Transverse colon (tissue), 4 donors: ENCODE results near the gene CCDC142.

Experiments used
- POLR2A ChIP-seq: fragments of 450-650 bp; IDR thresholded peaks from one replicate; pipeline ENCODE4 v1.6.1; 2016; ENCODE audit warnings: antibody characterized with exemption, mild to moderate bottlenecking, moderate library complexity
- POLR2AphosphoS5 ChIP-seq, 3 donors: sonication (generic); formaldehyde crosslinking; IDR thresholded peaks; one replicate each; pipeline ENCODE4 v1.6.1; 2016; ENCODE audit warnings: antibody characterized with exemption in 3 of 3
- TF ChIP-seq, protein P1 (sequence below), 5 experiments: fragments of 200-600 bp in 3 of 5; fragments of 450-650 bp in 2 of 5; sonication (generic) in 3 of 5; IDR thresholded peaks; 1 replicate in 2 of 5; 2 replicates in 3 of 5; pipeline ENCODE4 v1.5.1; 2016 to 2017; ENCODE audit warnings: antibody characterized with exemption in 5 of 5, inconsistent platforms in 3 of 5, mild to moderate bottlenecking in 2 of 5, moderate library complexity in 1 of 5

GRCh38 chr2:74428675-74429074 is 54.1 kb downstream of the CCDC142 start:
- no peak for TF ChIP-seq POLR2AphosphoS5 (IDR thresholded peaks at IDR 0.05)
- TF ChIP-seq, protein P1, sequence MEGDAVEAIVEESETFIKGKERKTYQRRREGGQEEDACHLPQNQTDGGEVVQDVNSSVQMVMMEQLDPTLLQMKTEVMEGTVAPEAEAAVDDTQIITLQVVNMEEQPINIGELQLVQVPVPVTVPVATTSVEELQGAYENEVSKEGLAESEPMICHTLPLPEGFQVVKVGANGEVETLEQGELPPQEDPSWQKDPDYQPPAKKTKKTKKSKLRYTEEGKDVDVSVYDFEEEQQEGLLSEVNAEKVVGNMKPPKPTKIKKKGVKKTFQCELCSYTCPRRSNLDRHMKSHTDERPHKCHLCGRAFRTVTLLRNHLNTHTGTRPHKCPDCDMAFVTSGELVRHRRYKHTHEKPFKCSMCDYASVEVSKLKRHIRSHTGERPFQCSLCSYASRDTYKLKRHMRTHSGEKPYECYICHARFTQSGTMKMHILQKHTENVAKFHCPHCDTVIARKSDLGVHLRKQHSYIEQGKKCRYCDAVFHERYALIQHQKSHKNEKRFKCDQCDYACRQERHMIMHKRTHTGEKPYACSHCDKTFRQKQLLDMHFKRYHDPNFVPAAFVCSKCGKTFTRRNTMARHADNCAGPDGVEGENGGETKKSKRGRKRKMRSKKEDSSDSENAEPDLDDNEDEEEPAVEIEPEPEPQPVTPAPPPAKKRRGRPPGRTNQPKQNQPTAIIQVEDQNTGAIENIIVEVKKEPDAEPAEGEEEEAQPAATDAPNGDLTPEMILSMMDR (IDR thresholded peaks at IDR 0.05), result no peak
- no peak for TF ChIP-seq POLR2A
